Erythroblast (primary cell): ENCODE measurements around the gene RARB.

ENCODE experiments used
- DNase-seq, 2 experiments: peaks; one replicate each; lab custom pipeline; 2025; lab: John Stamatoyannopoulos, UW
- GATA1 ChIP-seq: IDR thresholded peaks from 2 replicates; pipeline ENCODE4 v1.6.1; 2011; ENCODE audit warnings: low read depth, mild to moderate bottlenecking, control low read depth, low read length, moderate library complexity
- POLR2A ChIP-seq: IDR thresholded peaks from 2 replicates; pipeline ENCODE4 v1.6.1; 2011; ENCODE audit warnings: mild to moderate bottlenecking, low read length

RARB gene

DNA sequence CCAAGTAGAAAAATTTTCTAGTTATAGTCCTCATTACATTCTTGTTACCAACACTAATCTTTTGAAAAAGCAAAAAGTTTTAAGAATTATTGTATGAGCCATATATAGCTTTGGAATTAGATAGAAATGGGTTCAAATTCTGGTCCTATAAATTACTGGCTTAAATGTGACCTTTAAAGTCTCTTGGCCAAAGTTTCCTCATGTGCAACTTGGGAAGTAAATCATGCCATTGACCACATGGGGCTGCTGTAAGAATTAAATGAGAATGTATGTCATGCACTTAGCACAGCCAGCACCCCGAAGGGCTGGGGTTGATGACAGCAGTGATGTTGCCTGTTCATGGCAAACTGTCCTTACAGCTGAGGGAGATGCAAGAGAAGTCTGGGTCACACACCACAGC, 128.4 kb downstream of the RARB start:
- TF ChIP-seq GATA1: no peak
- no peak for DNase-seq

DNA sequence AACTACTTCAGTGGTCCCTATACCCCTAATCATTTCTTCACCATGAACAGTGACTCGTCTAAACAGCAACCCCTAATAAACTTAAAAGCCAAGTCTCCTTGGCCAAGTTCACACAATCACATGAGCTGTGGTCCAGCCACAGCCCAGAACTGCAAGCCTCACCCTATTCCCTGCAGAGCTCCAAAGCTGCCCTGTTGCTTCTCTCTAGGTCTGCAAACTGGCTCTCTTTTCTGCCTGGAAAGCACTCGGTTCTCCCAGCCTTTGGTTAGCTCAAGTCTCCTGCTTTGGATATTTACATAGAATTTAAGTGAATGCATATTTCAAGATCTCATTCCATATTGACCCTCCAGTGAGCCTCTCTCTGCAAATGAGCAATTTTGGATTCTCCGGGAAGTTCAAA, 129.6 kb downstream of the RARB start:
- DNase-seq: no peak
- no peak for TF ChIP-seq GATA1
- no peak for TF ChIP-seq POLR2A

DNA sequence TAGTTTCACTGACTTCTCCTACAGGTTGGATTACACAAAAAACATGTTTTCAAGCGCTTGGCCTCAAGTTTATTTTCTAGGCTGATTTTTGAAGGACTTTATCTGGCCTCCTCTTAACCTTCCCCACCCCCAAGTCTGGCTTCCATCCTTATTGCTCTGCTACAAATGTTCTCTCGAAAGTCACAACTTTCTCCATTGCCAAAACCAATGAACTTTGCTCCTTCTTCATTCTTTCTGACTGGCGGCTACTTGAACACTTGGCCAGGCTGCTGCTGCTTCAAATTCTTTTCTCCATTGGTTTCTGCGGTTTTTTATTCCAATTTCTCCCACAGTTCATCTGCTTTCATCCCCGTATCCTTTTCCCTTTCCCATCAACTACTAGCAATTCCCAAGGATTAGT, 130.1 kb downstream of the RARB start:
- TF ChIP-seq POLR2A (no peak), GATA1 (no peak)
- DNase-seq: no peak

DNA sequence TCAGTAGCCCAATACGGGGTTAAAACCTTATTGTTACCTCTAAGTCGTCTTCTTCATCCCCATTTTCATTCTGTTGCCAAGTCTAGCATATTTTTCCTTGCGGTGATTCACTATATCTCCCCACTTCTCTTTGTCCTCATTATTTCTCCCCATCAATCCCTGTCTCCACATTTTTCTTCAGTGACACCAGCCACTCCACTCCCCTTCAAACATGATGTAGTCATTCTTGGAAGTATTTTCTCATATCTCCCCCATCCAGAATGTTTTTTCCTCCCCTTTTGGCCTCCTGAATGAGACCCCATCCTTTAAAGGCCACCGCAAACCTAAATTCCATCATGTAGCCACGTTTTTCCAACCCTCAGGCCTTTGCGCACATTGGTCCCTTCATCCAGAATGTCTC, 130.7 kb downstream of the RARB start:
- DNase-seq: no peak
- TF ChIP-seq POLR2A (no peak), GATA1 (no peak)

DNA sequence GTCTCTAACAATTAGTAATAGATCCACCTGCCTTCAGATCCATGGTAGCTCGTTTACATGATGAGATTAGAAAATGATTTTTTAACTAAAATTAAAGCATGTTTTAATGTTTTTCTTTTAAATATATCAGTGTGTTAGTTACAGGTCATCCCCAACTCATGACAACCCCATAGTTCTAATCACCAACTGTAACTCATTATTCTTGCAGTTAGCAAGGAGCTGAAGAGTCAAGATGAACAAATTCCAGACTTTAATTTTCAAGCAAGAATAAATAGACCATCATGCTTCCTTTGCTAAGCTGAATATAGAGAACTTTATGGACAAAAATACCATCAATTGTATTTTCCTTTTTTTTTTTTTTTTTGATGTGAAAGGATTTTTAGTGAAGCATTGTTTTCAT, 135.5 kb downstream of the RARB start:
- DNase-seq: no peak
- TF ChIP-seq GATA1 (no peak), POLR2A (no peak)

DNA sequence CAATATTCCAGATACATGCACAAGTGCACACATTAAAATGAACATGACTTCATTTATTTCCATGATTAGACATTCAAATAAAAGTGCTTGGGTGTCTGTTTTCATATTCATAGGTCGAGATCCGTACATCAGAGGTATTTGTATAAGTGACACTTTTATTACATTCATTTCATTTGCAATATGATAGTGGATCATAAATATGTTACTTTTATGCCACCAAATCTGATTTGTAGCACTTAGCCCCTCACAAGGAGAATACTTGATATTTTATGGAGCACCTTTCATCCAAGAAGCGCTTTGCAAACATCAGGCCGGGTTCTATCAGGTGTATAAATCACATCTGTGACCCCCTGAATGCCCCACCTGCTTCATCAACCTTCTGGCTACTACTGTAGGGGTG, 136.0 kb downstream of the RARB start:
- TF ChIP-seq GATA1: no peak
- no peak for DNase-seq

DNA sequence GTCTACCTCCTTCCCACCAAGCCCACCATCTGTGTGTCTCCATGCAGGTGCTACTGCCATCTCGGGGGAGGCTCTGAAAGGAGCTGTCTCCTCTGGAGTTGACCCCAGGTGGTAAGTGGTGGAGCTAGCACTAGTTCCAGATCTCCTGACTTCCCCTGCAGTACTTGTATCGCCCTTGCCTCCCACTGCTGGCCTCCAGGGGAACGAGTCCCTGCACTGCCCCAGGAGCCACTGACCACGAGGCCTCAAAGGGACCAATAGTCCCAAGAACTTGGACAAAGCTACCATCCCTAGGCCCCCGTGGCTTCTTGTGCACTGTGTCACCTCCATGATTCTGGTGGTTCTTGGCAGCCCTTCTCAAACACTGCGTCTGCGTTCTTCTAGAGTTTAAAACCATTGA, 137.7 kb downstream of the RARB start:
- TF ChIP-seq GATA1 (no peak), POLR2A (no peak)

DNA sequence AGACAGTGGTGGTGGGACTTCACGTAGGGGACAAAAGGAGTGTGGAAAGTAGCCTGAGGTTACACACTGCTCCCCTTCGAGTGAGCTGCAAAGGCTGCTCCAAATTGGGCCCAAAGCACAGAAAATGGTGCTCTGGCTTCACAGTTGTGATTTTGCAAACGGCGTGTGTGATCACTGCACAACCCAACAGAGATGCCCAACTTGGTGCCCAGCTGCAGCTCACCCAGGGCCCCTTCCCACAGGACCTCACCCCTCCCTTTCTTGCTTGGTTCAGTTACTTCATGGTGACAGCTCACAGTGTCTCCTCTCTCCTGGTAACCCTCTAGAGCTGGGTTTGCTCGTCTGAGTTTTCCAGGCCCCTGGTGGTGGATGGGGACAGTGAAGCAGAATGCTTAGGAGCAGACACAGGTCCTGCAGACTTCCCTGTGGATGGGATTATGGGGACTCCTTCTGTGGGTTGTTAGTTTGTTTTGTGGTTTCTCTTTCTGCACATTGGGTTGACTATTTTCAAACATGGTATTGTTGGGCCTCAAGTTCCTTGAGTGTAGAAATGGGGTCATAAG, 138.4 kb downstream of the RARB start:
- DNase-seq: no peak
- TF ChIP-seq POLR2A (no peak), GATA1 (no peak)

More for the DNA sequence above, 137.7 kb downstream of the RARB start:
- DNase-seq: no peak

DNA sequence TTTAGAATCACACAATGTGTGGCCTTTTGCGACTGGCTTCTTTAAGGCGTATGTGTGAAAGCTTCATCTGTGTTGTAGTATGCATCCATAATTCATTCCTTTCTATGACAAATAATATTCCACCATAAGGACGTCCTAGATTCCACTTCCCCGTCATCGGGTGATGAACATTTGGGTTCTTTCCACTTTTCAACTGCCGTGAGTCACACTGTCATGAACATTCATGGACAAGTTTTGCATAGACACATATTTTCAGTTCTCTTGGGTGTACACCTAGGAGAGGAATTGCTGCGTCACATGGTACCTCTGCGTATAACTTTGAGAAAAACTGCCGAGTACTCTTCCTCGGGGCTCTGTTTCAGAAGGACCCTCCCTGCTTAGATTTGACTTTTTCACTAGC, 139.3 kb downstream of the RARB start:
- no peak for DNase-seq
- no peak for TF ChIP-seq POLR2A
- no peak for TF ChIP-seq GATA1

DNA sequence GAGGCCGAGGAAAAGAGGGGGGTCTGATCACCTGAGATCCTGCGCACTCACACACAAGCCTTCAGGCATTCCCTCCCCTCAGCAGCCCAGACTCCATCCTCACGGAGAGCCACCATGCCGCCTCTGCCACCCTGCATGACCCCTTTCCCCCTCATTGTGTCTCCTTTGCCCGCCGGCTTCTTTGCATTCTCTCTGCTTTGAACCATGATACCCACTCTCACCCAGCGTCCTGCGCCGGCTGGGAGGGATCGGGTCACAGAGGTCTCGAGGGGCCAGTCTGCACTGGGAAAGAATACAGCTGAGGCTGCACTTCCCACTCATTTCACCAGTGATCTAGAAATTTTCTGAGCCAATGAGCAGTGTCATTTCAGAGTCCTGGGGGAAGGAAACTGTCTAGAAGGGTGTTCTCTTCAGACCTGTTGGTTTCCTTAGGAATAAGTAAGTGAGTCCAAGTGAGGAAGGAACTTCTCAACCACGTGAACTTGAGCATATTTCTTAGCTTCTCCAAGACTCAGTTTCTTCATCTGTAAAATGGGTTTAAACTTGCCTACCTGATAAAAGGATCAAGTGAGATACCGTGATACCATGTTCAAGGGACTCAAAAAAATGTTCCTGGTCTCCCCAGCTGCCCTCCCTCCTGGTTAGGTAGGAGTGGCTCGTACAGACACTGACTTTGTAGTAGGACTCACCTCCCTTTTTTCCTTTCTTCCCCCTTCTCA, 139.9 kb downstream of the RARB start:
- no peak for DNase-seq
- TF ChIP-seq POLR2A: no peak
- no peak for TF ChIP-seq GATA1

DNA sequence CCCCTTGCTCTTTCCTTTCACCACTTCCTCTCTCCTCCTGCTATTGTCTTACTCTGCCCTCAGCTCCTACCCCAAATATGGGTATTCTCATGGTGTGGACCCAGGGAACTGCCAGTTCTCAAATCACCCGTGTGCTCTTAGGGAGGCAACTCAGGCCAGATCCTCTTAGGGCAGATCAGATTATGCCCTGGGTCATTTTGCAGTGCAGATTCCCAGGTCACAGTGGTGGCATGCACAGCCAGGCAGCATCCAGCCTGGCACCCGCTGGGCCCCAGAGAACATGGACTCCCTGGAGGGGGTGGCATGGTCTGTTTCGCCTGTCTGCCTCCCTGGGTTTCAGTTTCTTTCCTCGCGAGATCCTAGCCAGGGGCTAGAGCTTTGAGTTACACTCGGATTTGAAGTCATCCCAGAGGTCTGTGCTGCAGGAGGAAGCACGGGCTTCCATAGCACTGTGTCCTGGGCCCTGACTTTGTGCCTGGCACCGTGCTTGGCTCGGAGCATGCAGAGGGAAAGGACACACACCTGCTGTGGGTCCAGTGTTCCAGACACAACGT, 140.5 kb downstream of the RARB start:
- no peak for DNase-seq
- TF ChIP-seq POLR2A (no peak), GATA1 (no peak)

DNA sequence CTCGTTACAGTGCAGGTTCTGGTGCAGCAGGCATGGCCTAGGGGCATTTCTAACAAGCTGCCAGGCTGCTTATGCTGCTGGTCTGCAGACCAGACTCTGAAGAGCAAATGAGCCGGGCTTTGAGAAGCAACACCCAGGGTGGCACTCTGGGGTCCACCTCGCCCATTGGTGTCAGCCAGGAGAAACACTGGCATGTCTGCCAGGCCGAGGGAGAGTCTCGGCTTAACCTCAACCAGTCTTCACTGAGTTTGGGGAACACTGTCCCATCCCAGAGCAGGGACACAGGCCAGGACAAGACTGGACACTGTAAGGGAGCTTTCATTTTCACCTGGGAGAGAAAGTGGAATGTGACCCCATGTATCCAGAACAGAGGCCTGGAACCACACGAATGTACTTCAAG, 143.2 kb downstream of the RARB start:
- no peak for TF ChIP-seq GATA1
- no peak for TF ChIP-seq POLR2A

DNA sequence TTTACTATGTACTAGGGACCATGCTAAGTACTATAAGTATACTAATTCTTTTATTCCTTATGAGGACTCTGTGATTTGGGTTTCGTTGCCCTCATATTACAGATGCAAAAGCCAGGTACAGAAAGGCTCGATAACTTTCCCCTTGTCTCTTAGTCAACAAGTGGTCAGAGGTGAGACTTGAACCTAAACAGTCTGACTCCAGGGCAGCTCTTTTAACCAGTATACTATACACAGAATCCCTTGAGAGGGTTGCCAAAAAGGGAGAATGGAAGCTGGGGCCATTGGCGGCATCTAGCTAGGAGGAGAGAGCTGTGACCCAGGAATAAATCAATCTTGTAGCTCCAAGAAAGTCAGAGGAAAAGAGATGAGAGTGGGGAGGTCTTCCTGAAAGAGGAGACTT, 144.3 kb downstream of the RARB start:
- no peak for DNase-seq
- TF ChIP-seq POLR2A (no peak), GATA1 (no peak)

More for the DNA sequence above, 143.2 kb downstream of the RARB start:
- DNase-seq: no peak

DNA sequence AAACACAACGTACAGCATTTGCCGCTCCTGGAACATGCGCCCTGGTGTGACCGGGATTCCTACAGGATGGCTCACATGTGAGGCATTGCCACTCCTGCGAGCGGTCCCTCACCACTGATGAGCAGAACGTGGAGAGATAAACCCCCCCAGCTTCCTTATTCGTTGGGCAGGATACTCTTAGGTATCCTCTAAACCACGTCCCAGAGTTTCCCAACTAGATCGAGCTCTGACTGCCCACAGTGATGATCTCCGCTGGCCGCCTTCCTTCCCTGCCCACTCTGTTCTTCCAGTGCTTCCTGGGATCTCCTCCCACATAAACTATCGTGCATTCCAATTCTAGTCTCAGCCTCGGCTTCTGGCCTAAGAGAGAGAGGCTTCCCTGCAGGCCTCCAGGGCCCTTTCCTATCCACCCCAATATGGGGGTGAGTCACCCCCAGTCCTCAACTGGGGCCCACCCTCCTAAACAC, 144.9 kb downstream of the RARB start:
- DNase-seq: no peak
- no peak for TF ChIP-seq POLR2A
- no peak for TF ChIP-seq GATA1
